GM10847 (cell line): ENCODE measurements around the gene FOXL3.

Source experiments
- POLR2A ChIP-seq: IDR thresholded peaks from 2 replicates; pipeline ENCODE4 v1.6.1; 2011; ENCODE audit not compliant: insufficient read length; ENCODE audit errors: extremely low read depth

Gene FOXL3

DNA sequence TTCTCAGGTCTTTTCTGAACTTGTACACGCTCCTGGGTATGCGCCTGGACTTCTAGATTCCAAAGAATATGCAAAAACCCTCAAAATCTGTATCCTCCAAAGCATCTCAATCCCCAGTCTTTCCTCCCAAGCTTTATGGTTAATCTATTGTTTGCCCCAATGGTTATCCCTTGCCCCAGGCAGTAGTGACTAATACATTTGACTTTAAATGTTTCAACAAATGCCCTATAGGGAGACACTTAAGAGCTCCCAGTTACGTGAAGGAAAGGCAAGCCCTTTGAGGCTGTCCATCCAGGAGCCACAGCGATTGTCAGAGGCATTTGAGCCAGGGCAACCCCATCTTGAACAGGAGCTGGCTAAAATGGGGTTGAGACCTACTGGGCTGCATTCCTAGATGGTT, 12.7 kb upstream of the FOXL3 start:
- no peak for TF ChIP-seq POLR2A

DNA sequence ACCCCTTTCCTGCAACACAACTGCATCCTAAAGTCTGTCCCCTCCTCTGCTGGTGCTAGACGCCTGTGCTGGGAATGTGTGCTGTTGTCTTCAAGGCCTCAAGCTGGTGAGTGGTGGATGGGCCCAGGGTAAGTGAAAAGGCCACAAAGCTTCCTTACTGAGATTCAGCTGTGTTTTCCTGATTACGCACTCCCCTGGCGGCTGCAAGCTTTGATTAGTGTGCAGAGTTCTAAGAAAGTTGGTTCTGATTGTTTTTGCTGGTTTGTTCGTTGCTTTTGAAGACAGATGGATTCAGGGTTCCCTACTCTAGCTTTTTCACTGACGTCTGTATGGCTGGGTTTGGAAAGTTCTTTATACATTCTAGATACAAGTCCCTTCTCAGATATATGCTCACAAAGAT, 11.9 kb upstream of the FOXL3 start:
- no peak for TF ChIP-seq POLR2A

DNA sequence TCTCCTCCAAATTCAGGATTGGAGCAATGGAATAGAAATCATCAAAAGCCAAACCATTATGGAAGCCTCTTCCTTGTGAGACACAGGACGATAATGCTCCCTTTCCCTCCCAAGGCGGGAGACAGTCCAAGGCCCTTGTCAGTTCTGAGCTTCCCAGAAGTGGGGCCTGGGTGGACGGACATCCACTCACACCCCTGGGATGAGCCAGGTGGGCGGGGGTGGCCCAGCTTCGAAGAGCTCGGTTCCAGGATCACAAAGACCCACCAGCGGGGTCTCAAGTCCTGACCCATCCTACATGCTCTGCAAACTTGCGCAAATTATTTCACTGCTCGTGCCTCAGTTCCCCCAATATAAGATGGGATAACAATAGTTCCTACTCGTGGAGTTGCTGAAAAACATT, 10.1 kb upstream of the FOXL3 start:
- no peak for TF ChIP-seq POLR2A

DNA sequence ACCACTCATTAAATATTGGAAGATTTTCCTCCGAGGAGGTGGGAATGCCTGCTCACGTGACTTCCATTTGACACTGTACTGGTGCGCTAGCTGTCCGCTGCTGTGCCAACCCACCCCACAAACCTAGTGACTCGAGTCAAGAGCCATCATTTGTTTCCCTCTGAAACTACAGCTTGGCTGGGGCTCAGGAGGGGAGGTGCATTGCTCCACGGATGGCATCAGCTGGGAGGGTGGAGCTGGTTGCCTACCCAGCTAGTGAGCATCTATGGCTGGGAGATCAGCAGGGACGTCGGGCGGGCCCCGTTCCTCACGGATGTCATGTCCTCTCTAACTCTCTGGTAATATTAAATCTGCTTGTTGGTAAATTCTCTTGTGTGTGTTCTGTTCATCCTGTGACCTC, 9.5 kb upstream of the FOXL3 start:
- no peak for TF ChIP-seq POLR2A

DNA sequence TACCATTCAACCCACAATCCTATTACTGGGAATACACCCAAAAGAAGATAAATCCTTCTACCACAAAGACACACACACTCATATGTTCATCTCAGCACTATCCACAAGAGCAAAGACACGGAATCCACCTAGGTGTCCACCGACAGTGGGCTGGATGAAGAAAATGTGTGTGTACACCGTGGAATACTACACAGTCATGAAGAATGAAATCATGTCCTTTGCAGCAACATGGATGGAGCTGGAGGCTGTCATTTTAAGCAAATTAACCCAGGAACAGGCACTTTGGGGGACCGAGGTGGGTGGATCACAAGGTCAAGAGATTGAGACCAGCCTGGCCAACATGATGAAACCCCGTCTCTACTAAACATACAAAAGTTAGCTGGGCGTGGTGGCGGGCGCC, 8.3 kb upstream of the FOXL3 start:
- no peak for TF ChIP-seq POLR2A

DNA sequence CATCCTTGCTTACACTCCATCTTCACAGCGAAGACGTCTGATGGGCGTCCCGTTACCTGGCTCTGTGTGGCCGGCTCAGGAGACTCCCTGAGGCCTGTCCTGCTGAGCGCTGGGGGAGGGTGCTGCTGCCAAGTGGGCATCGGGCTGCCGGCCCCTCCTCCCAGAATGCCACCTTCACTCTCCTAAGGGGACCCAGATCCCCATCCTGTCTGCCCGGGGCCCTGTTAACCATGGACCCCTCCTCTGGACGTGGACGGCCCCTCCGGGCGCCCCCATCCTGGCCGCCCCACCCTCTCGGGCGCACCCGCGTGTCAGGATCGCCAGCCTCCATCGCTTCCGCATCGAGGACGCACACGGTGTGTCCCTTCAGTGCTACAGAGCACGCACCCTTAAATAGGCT, 7.3 kb upstream of the FOXL3 start:
- no peak for TF ChIP-seq POLR2A

DNA sequence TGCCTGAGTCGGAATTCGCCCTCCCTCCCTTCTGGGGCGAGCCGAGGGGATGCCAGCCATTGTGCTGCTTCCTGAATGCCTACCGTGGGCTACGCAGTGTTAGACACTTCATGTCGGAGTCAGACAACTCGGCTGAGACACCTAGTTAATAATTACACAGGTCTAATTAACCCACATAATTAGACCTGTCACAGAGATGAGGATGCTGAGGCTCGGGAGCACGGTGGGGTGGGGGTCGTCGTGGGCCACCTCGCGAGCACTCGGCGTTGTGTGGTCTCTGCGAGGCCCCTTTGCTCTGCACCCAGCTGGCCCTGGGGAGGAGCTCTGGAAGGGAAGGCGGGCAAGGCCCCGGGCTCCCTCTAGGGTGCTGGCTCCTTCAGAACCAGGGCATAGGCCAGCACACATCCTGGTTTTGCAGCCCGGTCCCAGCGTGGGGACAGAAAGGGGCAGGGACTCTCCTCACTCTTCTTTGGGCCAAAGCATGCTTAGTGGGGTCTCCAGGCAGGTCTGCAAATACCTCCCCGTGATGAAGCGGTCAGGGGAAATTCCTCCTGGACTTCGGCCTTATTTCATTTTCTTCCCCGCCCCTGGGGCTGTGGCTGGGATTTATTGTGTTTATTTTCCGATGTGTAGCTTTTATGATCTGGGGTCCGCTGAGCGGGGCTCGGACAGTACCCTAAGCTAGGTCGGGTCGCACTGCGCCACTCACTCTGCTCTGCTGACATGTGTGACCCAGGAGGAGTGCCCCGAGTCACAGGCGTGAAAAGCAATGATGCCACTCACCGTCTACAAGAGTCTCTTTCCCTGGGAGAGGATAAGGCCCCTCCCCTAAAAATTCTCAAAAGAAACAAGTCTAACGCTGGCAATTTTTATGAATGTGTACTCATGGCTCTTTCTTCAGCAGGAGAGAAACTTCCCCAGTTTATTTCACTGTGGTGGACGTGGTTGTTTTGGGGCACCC, 4.9 kb upstream of the FOXL3 start:
- no peak for TF ChIP-seq POLR2A

DNA sequence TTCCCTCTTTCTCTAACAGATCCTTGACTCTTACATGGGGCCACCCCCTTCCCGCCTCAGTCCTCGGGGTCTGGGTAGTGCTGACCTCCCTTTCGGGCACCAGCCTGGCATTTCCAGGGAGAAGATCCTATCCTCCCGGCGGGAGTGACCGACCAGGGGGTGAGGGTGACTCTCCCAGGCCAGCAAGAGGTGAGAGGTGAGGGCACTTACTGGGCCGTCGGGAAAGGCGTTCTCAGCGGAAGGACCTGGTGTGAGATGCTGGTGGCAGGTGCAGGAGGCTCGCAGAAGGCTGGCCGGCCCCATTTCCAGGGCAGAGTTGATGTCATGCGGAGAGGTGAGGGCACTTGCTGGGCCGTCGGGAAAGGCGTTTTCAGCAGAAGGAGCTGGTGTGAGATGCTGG, 4.2 kb upstream of the FOXL3 start:
- no peak for TF ChIP-seq POLR2A

DNA sequence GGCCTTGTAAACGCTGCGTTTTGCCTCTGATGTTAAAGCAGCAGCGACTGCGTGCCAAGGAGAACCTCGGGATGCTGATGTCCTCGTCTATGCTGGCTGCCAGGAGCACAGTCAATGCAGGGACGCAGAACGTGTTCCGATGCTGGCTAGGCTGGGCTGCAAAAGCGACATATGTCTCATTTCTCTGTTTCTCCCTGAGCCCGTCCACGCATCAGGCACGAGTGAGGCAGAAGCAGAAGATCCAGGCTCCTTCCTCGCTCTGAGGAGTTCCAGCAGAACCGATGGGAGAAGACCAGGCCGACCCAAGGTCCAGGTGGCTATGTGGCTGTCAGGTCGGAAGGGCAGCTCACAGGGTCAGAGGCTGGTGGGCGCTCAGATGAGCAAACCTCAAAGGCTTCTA, 3.7 kb upstream of the FOXL3 start:
- no peak for TF ChIP-seq POLR2A

DNA sequence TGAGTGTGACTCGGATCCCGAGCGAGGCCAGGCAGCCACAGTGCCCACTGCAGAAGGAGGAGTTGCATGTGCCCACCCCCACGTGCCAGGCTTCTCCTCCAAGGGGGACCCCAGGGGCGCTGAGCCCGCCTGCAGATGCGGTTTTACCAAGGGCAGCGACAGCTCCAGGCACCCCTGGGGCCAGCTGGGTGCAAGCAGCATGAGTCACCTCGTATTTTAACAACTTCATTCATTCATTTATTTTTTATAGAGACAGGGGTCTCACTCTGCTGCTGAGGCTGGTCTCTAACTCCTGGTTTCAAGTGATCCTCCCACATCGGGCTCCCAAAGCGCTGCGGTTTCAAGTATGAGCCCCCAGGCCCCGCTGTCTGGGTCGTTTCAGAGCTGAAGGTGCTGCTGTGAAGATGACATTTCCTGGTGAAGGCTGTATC, 1.3 kb upstream of the FOXL3 start:
- TF ChIP-seq POLR2A, result no peak

DNA sequence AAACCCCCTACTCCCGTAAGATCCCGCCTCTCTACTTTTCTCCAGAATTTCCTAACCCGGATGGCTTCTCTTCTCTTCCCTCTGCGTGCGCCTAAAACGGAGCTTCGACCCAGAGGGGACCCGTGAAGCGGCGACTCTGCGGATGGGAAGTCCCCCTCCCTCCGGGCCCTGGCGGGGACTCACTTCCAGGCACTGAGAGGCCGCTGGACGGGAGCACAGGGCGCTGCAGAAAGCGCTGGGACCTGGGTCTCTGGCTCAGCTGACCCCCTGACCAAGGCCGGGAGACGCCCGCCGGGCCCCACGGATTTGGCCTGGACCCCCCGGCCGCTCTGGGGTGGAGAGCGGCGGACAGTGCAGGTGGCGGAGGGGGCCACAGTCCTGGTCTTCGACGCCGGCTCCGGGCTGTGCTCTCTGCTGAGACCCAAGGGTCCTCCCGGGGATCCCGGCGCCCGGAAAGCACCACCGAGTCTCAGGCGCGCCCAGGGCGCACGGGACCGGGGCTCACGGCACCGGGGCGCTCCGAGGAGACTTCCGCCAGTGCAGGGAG, 688 bp upstream of the FOXL3 start:
- TF ChIP-seq POLR2A, result no peak

DNA sequence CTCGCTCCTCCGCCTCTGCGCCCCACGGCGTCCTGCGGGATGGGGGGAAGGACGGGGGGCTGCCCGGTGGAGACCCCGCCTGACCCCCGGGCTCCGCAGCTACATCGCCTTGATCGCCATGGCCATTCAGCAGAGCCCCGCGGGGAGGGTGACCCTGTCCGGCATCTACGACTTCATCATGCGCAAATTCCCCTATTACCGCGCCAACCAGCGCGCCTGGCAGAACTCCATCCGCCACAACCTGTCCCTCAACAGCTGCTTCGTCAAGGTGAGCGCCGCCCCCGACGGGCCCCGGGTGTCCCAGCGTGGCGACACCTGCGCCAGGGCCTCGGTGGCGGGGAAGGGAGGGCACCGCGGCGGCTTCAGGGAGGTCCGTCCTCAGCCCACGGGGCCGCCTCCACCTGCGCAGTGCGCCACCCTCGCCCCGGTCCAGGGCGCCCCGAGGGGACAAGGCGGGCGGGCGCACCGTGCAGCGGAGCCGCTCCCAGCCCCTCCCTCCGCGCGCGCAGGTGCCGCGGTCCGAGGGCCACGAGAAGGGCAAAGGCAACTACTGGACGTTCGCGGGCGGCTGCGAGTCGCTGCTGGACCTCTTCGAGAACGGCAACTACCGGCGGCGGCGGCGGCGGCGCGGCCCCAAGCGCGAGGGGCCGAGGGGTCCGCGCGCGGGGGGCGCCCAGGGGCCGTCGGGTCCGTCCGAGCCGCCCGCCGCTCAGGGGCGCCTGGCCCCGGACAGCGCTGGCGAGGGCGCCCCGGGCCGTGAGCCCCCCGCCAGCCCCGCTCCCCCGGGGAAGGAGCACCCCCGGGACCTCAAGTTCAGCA, 793 bp downstream of the FOXL3 start:
- TF ChIP-seq POLR2A, result no peak

DNA sequence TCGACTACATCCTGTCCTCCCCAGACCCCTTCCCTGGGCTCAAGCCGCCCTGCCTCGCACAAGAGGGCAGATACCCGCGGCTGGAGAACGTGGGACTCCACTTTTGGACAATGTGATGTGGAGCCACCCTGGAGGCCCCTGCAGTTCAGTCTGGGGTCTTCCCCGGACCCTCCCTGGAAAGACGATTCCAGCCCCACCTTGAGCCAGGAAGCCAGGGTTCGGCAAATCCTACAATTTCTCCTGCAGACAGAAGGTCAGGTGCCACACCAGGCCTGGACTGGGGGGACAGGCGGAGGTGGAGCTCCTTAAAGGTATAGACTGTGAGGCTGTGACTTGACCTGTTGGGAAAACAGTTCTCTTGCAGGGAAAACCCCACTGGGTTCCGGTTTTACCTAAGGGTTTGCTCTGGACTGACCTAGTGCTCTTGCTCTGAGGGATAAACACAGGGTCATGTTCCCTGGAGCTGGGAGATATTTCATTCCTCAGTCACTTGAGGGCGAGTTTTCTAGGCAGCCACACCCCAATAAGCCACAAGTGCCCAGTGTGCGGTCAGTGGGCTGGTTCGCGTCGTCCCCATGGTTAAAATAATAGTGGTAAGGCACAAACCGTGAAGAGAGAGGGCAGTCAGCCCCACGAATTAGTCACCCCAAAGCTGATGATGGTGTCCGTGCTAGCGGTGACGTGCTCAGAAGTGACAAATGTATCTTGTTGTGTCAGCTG, 1.6 kb downstream of the FOXL3 start:
- TF ChIP-seq POLR2A, result no peak

DNA sequence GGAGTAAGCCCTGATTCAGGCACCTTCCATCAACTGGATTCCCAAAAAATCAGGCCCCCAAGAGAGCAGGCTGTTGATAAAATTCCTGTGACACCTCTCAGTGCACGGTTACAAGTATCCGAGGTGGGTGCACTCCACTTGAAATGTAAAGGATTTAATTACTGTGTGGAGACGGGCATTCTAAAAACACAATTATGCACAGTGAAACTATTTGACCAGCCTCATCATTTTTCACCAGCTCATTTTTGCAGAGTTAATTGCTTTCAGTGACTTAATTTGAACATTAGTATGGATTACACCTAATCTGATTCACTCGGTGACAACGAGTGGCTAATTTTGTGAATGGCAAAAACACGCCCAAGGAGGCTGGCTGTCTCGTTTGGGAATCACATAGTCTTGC, 2.3 kb downstream of the FOXL3 start:
- no peak for TF ChIP-seq POLR2A

DNA sequence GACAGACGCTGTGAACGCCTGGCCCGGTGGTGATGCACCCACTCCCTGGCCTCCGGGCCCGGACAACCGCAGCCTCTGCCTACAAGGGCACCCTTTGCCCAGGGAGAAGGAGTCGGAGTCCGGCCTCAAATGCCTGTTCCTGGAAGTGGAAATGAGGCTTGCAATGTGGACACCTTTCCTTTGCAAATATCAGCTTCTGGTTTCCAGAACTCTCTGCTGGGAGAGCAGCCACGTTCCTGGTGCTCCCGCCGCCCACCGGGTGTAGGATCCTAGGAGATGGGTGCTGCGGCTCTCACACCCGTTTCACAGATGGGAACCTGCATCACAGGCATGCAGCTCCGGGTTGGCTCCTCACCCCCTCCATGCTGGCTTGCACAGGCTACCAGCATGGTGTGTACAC, 2.9 kb downstream of the FOXL3 start:
- no peak for TF ChIP-seq POLR2A
